Metanephros (tissue), 1 donor: ENCODE data around the gene TIMM44. TPM values are rescaled to one million over a fixed set of nuclear protein-coding genes. Genes with fewer than 3 reads are reported as not detected.

Source experiments
- total RNA-seq: library from RNA; depleted of rRNA; stranded (reverse); fragments of >200 nt; gene quantifications from one replicate; pipeline ENCODE4 v1.2.3, GENCODE V29; 2014

TIMM44 gene, protein sequence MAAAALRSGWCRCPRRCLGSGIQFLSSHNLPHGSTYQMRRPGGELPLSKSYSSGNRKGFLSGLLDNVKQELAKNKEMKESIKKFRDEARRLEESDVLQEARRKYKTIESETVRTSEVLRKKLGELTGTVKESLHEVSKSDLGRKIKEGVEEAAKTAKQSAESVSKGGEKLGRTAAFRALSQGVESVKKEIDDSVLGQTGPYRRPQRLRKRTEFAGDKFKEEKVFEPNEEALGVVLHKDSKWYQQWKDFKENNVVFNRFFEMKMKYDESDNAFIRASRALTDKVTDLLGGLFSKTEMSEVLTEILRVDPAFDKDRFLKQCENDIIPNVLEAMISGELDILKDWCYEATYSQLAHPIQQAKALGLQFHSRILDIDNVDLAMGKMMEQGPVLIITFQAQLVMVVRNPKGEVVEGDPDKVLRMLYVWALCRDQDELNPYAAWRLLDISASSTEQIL
- total RNA-seq = 33.7 TPM

DNA sequence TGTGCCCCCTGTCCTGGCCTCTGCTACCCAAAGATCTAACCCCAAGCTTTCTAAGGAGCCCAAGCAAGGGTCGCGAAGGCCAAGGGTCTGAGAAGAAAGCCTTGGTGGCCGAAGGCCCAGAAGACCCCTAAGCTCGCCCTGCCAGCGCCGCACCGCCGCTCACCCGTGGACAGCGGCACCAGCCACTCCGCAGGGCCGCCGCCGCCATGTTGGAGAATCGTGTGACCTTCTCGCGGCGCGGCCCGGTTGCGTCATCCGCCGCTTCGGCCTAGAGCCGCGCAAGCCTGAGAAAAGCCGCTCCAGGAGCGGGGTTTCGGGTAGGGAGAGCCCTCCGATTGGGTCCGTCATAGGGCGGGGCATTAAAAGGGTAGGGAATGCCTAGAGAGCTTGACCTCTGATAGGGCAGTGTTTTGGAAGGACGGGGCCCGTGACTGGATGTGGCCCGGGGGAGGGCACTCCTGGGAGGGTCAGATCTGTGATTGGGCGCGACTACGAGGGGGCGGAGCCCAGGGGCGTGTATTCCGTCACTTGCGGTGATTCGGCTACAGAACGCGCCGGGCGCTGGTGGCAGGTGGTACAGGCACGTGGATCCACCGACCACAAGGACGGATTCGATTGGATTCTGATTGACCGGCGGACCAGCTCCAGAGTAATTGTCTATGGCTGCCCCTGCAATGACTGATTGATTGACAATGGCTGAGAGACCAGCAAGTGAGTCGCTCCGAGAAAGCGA, at the start of gene TIMM44:
Gene TIMM44 (minus strand): TSS at position 223 of the 733 bp plus-strand sequence. CDS start 15 bp downstream, at position 208.

DNA sequence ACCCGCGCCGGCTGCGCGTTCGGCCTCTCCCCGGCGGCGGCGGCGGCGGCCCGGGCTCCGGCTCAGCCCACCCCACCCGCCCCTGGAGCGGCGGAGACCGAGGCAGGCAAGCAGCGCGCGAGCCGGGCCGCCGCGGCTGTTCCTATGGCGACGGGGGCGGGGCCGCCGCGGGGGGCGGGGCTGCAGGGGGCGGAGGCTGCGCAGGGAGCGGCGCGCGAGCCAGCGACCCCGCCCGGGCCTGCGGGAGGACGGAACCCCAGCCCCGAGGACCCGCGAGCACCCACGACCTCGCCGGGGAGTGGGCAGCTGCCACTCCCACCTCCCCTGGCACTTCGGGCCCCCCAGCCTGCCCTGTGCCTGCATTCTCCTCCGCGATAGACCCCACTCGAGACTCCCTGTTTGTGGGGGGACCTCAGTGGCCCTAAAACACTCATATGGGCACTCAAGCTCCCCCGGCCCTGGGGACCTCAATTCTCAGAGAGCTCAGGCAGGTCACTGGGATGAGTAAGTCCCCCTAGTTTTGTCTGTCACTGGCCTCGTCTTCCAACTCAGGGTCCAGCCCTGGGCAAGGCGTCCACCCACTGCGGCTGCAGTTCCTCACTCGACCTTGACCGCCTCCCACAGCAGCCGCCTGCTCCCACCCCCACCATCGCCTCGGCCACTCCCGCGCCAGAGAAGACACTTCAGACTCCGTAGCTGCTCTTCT, 17.3 kb downstream of the TIMM44 start, which contains the start of gene CTXN1:
Gene CTXN1 (minus strand): TSS at position 115 of the 706 bp plus-strand sequence. CDS start 597 bp downstream, outside the sequence.

GRCh38 chr19:7919610-7920518, 23.6 kb downstream of the TIMM44 start, which contains the start of gene SNAPC2:
Gene SNAPC2, plus strand, starts transcription at chr19:7920338. Its CDS starts 29 bp downstream, at chr19:7920367.

DNA sequence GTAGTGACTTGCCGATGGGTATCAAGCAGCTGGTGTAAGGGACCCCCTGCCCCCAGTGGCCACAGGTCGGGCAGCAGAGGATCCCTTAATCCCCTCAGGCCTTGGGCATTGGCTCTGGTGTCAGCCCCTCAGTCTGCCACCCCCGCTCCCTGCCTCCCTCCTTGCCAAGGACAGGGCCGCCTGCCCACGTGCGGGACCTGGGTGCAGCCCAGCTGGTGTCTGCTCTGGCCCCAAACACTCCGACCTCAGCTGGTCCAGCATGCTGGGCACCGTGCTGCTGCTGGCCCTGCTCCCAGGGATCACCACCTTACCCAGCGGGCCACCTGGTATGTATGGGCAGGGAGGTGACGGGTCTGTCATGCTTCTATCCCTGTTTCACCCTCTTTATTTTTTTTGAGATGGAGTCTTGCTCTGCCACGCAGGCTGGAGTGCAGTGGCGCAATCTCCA, 28.8 kb downstream of the TIMM44 start, which contains the start of gene TGFBR3L:
Gene TGFBR3L (plus strand): TSS at position 233 of the 448 bp plus-strand sequence.

GRCh38 chr19:7903244-7904073, 40.0 kb downstream of the TIMM44 start, which contains the start of gene MAP2K7:
Gene MAP2K7, plus strand, starts transcription at chr19:7903877. Its CDS starts 68 bp downstream, at chr19:7903945.

GRCh38 chr19:7888145-7888825, 55.2 kb downstream of the TIMM44 start, which contains the start of gene LRRC8E:
Gene LRRC8E, plus strand, starts transcription at chr19:7888510. Its CDS starts 7,094 bp downstream, at chr19:7895604.

Other genes with a start within 250 kb of the TIMM44 start
- 0.23 TPM for gene FCER2, start 241.5 kb downstream of the TIMM44 start, total RNA-seq
- gene CLEC4G, start 211.6 kb downstream of the TIMM44 start, total RNA-seq = 0.29 TPM
- gene CD209, start 196.1 kb downstream of the TIMM44 start, total RNA-seq = 4.8 TPM
- 2.7 TPM for gene CLEC4M, start 180.4 kb downstream of the TIMM44 start, total RNA-seq
- gene EVI5L, start 113.4 kb downstream of the TIMM44 start, total RNA-seq = 15.4 TPM
- gene PRR36, start 69.3 kb downstream of the TIMM44 start, total RNA-seq = 1.9 TPM
- 2.7 TPM for gene LRRC8E, start 55.2 kb downstream of the TIMM44 start, total RNA-seq
- gene MAP2K7, start 39.8 kb downstream of the TIMM44 start, total RNA-seq = 25.8 TPM
- gene TGFBR3L, start 28.8 kb downstream of the TIMM44 start, total RNA-seq = not detected
- 13.7 TPM for gene SNAPC2, start 23.3 kb downstream of the TIMM44 start, total RNA-seq
- gene CTXN1, start 17.5 kb downstream of the TIMM44 start, total RNA-seq = 6.1 TPM
- gene ELAVL1, start 62.0 kb upstream of the TIMM44 start, total RNA-seq = 64.2 TPM
- not detected for gene CCL25, start 109.1 kb upstream of the TIMM44 start, total RNA-seq
- 27.3 TPM for gene FBN3, start 205.9 kb upstream of the TIMM44 start, total RNA-seq